ENCODE results near the gene METTL3. TPM values are rescaled to one million over a fixed set of nuclear protein-coding genes. Genes with fewer than 3 reads are reported as not detected.

The METTL3 gene
- total and polyA plus RNA-seq, 2 of the 13 experiments (the other 11 are each of a cell fraction or from before 2014, with no cell fraction given), result 123 to 130 TPM

- TF ChIP-seq CSRNP1 (CRISPR knock-in tag; IDR thresholded peaks at IDR 0.05) (0 out of 2 replicates have a peak, but pooled peaks have one; percentile 47), SP140L (CRISPR knock-in tag; IDR thresholded peaks at IDR 0.05; ENCODE audit: borderline replicate concordance) (no peak), ZNF772 (CRISPR knock-in tag; IDR thresholded peaks at IDR 0.05) (peak; percentile 32; the same call in 1 of the 2 replicates), ATF4 (CRISPR knock-in tag; IDR thresholded peaks at IDR 0.05) (no peak), SIX4 (CRISPR knock-in tag; IDR thresholded peaks at IDR 0.05) (peak; percentile 90), NFIB (CRISPR knock-in tag; IDR thresholded peaks at IDR 0.05; ENCODE audit: borderline replicate concordance) (no peak), ARID2 (CRISPR knock-in tag; IDR thresholded peaks at IDR 0.05; ENCODE audit: borderline replicate concordance) (0 out of 2 replicates have a peak, but pooled peaks have one; percentile 39), PREB (CRISPR knock-in tag; IDR thresholded peaks at IDR 0.05) (no peak), ZNF441 (CRISPR knock-in tag; IDR thresholded peaks at IDR 0.05; ENCODE audit: borderline replicate concordance) (0 out of 2 replicates have a peak, but pooled peaks have one; percentile 19), NFKB2 (CRISPR knock-in tag; IDR thresholded peaks at IDR 0.05; ENCODE audit: borderline replicate concordance) (no peak), KLF16 (CRISPR knock-in tag; IDR thresholded peaks at IDR 0.05) (peak in 1 of 2 experiments; percentile 53; a peak in 1 of 4 replicates), KMT2A (CRISPR knock-in tag; IDR thresholded peaks at IDR 0.05) (no peak), ZBTB25 (CRISPR knock-in tag; IDR thresholded peaks at IDR 0.05) (no peak), ZC3H13 (CRISPR knock-in tag; IDR thresholded peaks at IDR 0.05) (0 out of 2 replicates have a peak, but pooled peaks have one; percentile 46), ZNF576 (CRISPR knock-in tag; IDR thresholded peaks at IDR 0.05) (no peak), PBX2 (CRISPR knock-in tag; IDR thresholded peaks at IDR 0.05) (no peak), PHB2 (IDR thresholded peaks at IDR 0.05; ENCODE audit: partially characterized antibody) (no peak), HNF1B (CRISPR knock-in tag; IDR thresholded peaks at IDR 0.05) (peak; percentile 45; the same call in 1 of the 2 replicates), ARHGAP35 (CRISPR knock-in tag; IDR thresholded peaks at IDR 0.05; ENCODE audit: borderline replicate concordance) (no peak), IKZF1 (IDR thresholded peaks at IDR 0.05) (no peak)
Measured at GRCh38 chr14:21528381-21529348, 17.5 kb upstream of the METTL3 start (continued).
